Vagina (tissue), 2 donors: Measurements from ENCODE around the gene UPF1.

Experiments used
- POLR2AphosphoS5 ChIP-seq, 2 donors: sonication (generic); formaldehyde crosslinking; IDR thresholded peaks; one replicate each; pipeline ENCODE4 v1.9.0; 2017; ENCODE audit warnings: antibody characterized with exemption in 2 of 2, mild to moderate bottlenecking in 2 of 2, low read depth in 1 of 2; ENCODE audit not compliant: insufficient read depth in 1 of 2
- TF ChIP-seq, protein P1 (sequence below), 3 experiments: fragments of 450-650 bp in 2 of 3; fragments of 200-600 bp in 1 of 3; sonication (generic) in 1 of 3; IDR thresholded peaks; one replicate each; pipeline ENCODE4 v1.5.1; 2017 to 2019; ENCODE audit warnings: antibody characterized with exemption in 3 of 3, mild to moderate bottlenecking in 2 of 3, moderate library complexity in 2 of 3

DNA sequence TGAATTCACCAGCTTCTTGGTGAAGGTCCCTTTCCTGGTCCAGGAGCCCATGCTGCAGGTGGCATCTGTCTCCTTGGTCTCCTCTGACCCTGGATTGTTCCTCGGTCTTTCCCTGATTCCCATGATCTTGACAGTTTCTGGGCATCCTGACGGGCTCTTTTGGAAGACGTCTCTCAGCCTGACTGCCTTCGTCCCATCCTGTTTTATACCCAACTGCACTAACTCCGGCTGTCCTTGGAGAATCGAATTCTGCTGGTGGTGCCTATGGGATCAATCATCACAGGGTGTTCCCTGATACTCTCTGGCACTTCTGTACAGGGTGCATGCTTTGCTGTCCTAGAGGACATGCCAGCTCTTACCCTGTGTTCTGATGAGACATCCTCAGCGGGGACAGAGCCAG lies 45.1 kb downstream of the UPF1 start:
- TF ChIP-seq, protein P1, sequence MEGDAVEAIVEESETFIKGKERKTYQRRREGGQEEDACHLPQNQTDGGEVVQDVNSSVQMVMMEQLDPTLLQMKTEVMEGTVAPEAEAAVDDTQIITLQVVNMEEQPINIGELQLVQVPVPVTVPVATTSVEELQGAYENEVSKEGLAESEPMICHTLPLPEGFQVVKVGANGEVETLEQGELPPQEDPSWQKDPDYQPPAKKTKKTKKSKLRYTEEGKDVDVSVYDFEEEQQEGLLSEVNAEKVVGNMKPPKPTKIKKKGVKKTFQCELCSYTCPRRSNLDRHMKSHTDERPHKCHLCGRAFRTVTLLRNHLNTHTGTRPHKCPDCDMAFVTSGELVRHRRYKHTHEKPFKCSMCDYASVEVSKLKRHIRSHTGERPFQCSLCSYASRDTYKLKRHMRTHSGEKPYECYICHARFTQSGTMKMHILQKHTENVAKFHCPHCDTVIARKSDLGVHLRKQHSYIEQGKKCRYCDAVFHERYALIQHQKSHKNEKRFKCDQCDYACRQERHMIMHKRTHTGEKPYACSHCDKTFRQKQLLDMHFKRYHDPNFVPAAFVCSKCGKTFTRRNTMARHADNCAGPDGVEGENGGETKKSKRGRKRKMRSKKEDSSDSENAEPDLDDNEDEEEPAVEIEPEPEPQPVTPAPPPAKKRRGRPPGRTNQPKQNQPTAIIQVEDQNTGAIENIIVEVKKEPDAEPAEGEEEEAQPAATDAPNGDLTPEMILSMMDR (IDR thresholded peaks at IDR 0.05): no peak
- no peak for TF ChIP-seq POLR2AphosphoS5 (IDR thresholded peaks at IDR 0.05; ENCODE audit: insufficient read depth in 1 of 2, low read depth in 1 of 2)
